Stimulated activated CD8-positive, alpha-beta memory T cell treated with anti-CD3 and anti-CD28 coated beads, Interleukin-4, amount 100 ng/mL, for 24 hours (primary cell): Measurements from ENCODE around the gene CSNK1G2.

Source experiments
- DNase-seq: peaks from one replicate; pipeline ENCODE4 v3.0.0-alpha.2; 2020; ENCODE audit warnings: low read depth

CSNK1G2 gene

GRCh38 chr19:2018752-2019151 is 77.8 kb downstream of the CSNK1G2 start:
- no peak for DNase-seq

- no peak for DNase-seq
These were observed 80.6 kb downstream of the CSNK1G2 start for GRCh38 chr19:2021453-2022140.

GRCh38 chr19:2022289-2022688 is 81.3 kb downstream of the CSNK1G2 start:
- DNase-seq, result no peak

- DNase-seq, result no peak
These were observed 85.8 kb downstream of the CSNK1G2 start for GRCh38 chr19:2026770-2027169.

- DNase-seq, result no peak
These were observed 86.4 kb downstream of the CSNK1G2 start for GRCh38 chr19:2027361-2027760.
